A673 (cell line): ENCODE results near the gene ASB6.
"Not testable (repeated sequence)": the region's sequence is repeated elsewhere in the genome, so short reads cannot be mapped to it uniquely, and the experiment has no call there.

ENCODE experiments used
- CTCF ChIP-seq: fragments of 300-800, 200-600 bp; sonication (generic); conservative IDR thresholded peaks from 2 replicates; pipeline ENCODE4 v1.5.1; 2017; ENCODE audit warnings: low read depth, mild to moderate bottlenecking, antibody characterized with exemption, low read length, moderate library complexity, mixed read lengths
- EZH2 ChIP-seq: fragments of 200-600 bp; sonication (generic); IDR thresholded peaks from 2 replicates; pipeline ENCODE4 v1.6.1; 2017; ENCODE audit warnings: borderline replicate concordance, low read depth, mild to moderate bottlenecking, mixed read lengths, antibody characterized with exemption, low read length; ENCODE audit not compliant: poor library complexity, severe bottlenecking

- not testable (repeated sequence) for TF ChIP-seq CTCF, EZH2
These were observed 20.3 kb upstream of the ASB6 start for GRCh38 chr9:129662239-129662638.
